ENCODE results near the gene SOST. TPM values are rescaled to one million over a fixed set of nuclear protein-coding genes. Genes with fewer than 3 reads are reported as not detected.

SOST gene
- total and polyA plus RNA-seq, 2 donors from 2014 or later: 0.09 to 15.1 TPM

DNA sequence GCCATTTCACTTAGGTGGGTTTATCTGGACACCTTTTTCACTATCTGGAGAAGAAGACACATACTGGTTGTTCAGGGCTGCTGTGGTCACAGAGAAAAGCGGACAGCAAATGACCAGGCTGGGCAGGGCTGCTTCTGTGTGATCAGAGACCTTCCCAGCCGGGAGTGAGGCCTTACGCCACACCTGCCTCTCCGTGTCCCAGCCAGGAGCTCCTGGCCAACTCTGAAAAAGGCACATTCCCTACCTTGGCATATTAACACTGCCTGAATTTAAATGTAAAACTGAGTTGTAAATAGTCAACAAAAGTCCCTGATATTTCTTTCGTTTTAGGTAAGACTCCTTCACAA is 9.1 kb upstream of the SOST start:
- no peak overlapping the region for H3K27ac ChIP-seq (ENCODE audit: low read depth in 2 of 2, low read length in 2 of 2)
- peaks cover 0 to 45% (median 23%) of the 10 kb centered on the region in 3 donors for H3K36me3 ChIP-seq (ENCODE audit: control insufficient read depth in 2 of 3, insufficient read depth in 3 of 3, low read length in 3 of 3)
- TF ChIP-seq, protein P1, sequence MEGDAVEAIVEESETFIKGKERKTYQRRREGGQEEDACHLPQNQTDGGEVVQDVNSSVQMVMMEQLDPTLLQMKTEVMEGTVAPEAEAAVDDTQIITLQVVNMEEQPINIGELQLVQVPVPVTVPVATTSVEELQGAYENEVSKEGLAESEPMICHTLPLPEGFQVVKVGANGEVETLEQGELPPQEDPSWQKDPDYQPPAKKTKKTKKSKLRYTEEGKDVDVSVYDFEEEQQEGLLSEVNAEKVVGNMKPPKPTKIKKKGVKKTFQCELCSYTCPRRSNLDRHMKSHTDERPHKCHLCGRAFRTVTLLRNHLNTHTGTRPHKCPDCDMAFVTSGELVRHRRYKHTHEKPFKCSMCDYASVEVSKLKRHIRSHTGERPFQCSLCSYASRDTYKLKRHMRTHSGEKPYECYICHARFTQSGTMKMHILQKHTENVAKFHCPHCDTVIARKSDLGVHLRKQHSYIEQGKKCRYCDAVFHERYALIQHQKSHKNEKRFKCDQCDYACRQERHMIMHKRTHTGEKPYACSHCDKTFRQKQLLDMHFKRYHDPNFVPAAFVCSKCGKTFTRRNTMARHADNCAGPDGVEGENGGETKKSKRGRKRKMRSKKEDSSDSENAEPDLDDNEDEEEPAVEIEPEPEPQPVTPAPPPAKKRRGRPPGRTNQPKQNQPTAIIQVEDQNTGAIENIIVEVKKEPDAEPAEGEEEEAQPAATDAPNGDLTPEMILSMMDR (IDR thresholded peaks at IDR 0.05; ENCODE audit: borderline replicate concordance, extremely low read depth, insufficient read depth): no peak
- H3K9ac ChIP-seq (ENCODE audit: low read length in 3 of 3): no peak overlapping the region
- FAIRE-seq (no peak), DNase-seq (no peak)
- peaks cover 0 to 5% (median 0%) of the 10 kb centered on the region in 3 donors for H3K4me1 ChIP-seq (ENCODE audit: control insufficient read depth in 2 of 3, insufficient read depth in 2 of 3, low read depth in 1 of 3, low read length in 3 of 3)
- H3K27me3 ChIP-seq (ENCODE audit: control insufficient read depth, insufficient read depth, low read length): no peaks in the 10 kb centered on the region
- no peaks in the 10 kb centered on the region for H3K9me3 ChIP-seq (ENCODE audit: control insufficient read depth in 2 of 3, insufficient read depth in 1 of 3, low read length in 3 of 3)
- no peak overlapping the region for H3K4me3 ChIP-seq (ENCODE audit: low read length in 3 of 3)
- intact Hi-C loops (cut with DNase I): no loop called here

DNA sequence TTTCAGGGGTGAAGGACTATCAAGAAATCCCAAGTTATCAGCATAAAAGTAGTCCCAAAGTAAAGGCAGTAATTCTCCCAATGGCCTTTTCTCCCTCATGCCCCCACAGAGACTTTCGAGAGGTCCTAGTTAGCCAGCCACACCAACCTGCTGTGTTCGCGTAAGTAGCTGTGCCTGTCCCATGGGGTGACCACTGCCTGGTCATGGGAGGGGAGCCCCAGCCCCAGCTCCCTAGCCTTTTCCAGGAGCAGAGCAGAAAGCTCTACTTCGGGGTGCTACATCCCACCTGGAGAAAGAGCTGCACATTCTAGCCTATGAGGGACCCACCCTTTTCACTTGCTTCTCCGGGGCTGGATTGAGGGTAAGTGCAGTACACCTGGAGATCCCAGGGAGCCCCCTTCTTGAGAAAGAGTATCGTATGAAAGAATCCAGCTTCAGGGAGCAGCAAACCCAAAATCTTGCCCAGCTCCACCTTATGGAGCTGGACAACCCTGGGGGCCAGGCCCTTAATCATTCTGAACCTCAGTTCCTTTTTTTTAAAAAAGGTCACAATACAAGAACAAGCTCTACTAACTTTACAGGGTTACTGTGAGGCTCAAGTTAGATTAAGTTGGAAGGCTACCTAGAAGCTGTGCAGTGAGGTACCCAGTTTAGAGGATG is 8.6 kb upstream of the SOST start:
- Histone ChIP-seq H3K36me3 (ENCODE audit: control insufficient read depth in 2 of 3, insufficient read depth in 3 of 3, low read length in 3 of 3) (peaks cover 0 to 40% (median 19%) of the 10 kb centered on the region in 3 donors), H3K9me3 (ENCODE audit: control insufficient read depth in 2 of 3, insufficient read depth in 1 of 3, low read length in 3 of 3) (no peaks in the 10 kb centered on the region), H3K27ac (ENCODE audit: low read depth in 2 of 2, low read length in 2 of 2) (no peak overlapping the region), H3K27me3 (ENCODE audit: control insufficient read depth, insufficient read depth, low read length) (no peaks in the 10 kb centered on the region), H3K9ac (ENCODE audit: low read length in 3 of 3) (no peak overlapping the region), H3K4me1 (ENCODE audit: control insufficient read depth in 2 of 3, insufficient read depth in 2 of 3, low read depth in 1 of 3, low read length in 3 of 3) (peaks cover 0 to 4% (median 0%) of the 10 kb centered on the region in 3 donors), H3K4me3 (ENCODE audit: low read length in 3 of 3) (no peak overlapping the region)
- no peak for FAIRE-seq
- TF ChIP-seq, protein P1 (IDR thresholded peaks at IDR 0.05; ENCODE audit: borderline replicate concordance, extremely low read depth, insufficient read depth): peak; percentile 0
- DNase-seq: no peak
- intact Hi-C loops (cut with DNase I): no loop called here

DNA sequence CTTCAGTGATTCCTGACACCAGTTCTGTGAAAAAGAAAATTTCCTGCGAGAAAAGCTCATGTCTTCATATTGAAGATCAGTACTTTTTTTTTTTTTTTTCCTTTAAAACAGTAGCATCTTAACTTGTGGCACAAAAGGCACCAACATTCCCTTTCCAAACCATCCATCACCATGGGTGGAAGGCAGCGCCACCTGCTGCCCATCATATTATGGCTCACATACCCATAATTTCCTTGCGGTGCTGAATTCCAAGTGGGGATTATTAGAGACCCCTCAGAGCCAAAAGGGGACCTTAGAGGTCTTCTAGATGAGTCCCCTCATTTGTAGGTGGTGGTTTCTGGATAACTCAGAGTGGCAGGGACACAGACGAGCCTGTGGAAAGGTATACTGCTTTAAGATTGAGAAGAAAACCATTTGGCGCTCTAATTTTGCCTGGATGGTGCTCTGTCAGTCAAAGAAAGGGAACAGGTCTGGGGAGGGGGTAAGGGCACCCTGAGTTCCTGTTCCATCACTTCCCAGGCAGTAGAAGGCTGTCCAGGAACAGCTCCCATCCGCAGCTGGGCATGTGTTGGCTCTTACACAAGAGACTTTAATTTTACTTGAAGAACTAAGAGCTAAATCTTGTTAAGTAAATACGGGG is 7.9 kb upstream of the SOST start:
- TF ChIP-seq, protein P1 (IDR thresholded peaks at IDR 0.05; ENCODE audit: borderline replicate concordance, extremely low read depth, insufficient read depth): peak; percentile 72
- Histone ChIP-seq H3K36me3 (ENCODE audit: control insufficient read depth in 2 of 3, insufficient read depth in 3 of 3, low read length in 3 of 3) (peaks cover 0 to 34% (median 16%) of the 10 kb centered on the region in 3 donors), H3K4me3 (ENCODE audit: low read length in 3 of 3) (no peak overlapping the region), H3K9ac (ENCODE audit: low read length in 3 of 3) (no peak overlapping the region), H3K27ac (ENCODE audit: low read depth in 2 of 2, low read length in 2 of 2) (no peak overlapping the region), H3K4me1 (ENCODE audit: control insufficient read depth in 2 of 3, insufficient read depth in 2 of 3, low read depth in 1 of 3, low read length in 3 of 3) (no peaks in the 10 kb centered on the region), H3K27me3 (ENCODE audit: control insufficient read depth, insufficient read depth, low read length) (no peaks in the 10 kb centered on the region), H3K9me3 (ENCODE audit: control insufficient read depth in 2 of 3, insufficient read depth in 1 of 3, low read length in 3 of 3) (no peaks in the 10 kb centered on the region)
- intact Hi-C loops (cut with DNase I): no loop called here
- DNase-seq: peak in 3 of 5 donors; percentile 70 to 75 (median 71)
- FAIRE-seq: no peak

Measured in kidney (tissue), 14 donors.